ENCODE data around the gene GAREM1.

DNA sequence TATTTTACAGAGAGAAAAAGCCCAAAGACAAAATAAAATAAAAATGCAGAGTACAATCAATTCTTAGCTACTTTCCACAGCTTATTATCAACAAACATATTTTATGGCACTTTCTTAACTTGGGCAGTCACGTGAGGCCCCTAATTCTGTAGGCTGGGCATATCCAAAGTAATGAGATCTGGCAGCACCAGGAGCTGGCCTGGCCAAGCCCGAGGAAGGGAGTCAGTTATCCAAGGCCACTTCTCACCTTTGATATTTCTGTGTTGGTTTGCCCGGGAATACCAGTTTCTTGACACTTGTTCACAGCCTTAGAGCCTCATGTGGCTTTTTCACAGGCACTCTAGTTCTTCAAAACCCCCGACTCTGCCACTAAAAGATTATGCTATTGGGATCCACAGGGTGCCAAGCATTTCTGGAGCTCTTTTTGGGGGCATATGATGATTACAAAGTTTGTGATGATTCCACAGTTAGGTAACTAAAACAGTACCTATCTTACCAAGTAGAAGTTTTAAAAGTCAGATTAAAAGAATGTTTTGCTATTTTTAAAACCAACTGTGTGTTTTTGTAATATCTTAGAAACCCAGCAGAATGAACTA is 190.4 kb downstream of the GAREM1 start:
- no peak for TF ChIP-seq EZH2phosphoT487 (IDR thresholded peaks at IDR 0.05; ENCODE audit: borderline replicate concordance)
- TF ChIP-seq SP1 (IDR thresholded peaks at IDR 0.05; ENCODE audit: low read depth): no peak
- no peak for TF ChIP-seq POLR2AphosphoS5 (IDR thresholded peaks at IDR 0.05; ENCODE audit: low read depth, low read length)
- no peak for TF ChIP-seq SRF (IDR thresholded peaks at IDR 0.05; ENCODE audit: low read depth)
- TF ChIP-seq, protein P1, sequence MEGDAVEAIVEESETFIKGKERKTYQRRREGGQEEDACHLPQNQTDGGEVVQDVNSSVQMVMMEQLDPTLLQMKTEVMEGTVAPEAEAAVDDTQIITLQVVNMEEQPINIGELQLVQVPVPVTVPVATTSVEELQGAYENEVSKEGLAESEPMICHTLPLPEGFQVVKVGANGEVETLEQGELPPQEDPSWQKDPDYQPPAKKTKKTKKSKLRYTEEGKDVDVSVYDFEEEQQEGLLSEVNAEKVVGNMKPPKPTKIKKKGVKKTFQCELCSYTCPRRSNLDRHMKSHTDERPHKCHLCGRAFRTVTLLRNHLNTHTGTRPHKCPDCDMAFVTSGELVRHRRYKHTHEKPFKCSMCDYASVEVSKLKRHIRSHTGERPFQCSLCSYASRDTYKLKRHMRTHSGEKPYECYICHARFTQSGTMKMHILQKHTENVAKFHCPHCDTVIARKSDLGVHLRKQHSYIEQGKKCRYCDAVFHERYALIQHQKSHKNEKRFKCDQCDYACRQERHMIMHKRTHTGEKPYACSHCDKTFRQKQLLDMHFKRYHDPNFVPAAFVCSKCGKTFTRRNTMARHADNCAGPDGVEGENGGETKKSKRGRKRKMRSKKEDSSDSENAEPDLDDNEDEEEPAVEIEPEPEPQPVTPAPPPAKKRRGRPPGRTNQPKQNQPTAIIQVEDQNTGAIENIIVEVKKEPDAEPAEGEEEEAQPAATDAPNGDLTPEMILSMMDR (IDR thresholded peaks at IDR 0.05 in 2 of 3, conservative IDR thresholded peaks at IDR 0.05 in 1 of 3; ENCODE audit: borderline replicate concordance in 1 of 3, insufficient read depth in 1 of 3, low read depth in 2 of 3, low read length in 2 of 3): no peak
- no peak for TF ChIP-seq POLR2A (IDR thresholded peaks at IDR 0.05; ENCODE audit: borderline replicate concordance, extremely low read depth, insufficient read depth, insufficient read length)
- TF ChIP-seq EZH2 (IDR thresholded peaks at IDR 0.05): no peak
- no peak for TF ChIP-seq YY1 (IDR thresholded peaks at IDR 0.05; ENCODE audit: extremely low read depth, insufficient replicate concordance, low read depth, low read length)
- TF ChIP-seq, protein P2, sequence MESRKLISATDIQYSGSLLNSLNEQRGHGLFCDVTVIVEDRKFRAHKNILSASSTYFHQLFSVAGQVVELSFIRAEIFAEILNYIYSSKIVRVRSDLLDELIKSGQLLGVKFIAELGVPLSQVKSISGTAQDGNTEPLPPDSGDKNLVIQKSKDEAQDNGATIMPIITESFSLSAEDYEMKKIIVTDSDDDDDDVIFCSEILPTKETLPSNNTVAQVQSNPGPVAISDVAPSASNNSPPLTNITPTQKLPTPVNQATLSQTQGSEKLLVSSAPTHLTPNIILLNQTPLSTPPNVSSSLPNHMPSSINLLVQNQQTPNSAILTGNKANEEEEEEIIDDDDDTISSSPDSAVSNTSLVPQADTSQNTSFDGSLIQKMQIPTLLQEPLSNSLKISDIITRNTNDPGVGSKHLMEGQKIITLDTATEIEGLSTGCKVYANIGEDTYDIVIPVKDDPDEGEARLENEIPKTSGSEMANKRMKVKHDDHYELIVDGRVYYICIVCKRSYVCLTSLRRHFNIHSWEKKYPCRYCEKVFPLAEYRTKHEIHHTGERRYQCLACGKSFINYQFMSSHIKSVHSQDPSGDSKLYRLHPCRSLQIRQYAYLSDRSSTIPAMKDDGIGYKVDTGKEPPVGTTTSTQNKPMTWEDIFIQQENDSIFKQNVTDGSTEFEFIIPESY (IDR thresholded peaks at IDR 0.05; ENCODE audit: extremely low read depth, insufficient replicate concordance, low read length): no peak
- TF ChIP-seq, protein P3, sequence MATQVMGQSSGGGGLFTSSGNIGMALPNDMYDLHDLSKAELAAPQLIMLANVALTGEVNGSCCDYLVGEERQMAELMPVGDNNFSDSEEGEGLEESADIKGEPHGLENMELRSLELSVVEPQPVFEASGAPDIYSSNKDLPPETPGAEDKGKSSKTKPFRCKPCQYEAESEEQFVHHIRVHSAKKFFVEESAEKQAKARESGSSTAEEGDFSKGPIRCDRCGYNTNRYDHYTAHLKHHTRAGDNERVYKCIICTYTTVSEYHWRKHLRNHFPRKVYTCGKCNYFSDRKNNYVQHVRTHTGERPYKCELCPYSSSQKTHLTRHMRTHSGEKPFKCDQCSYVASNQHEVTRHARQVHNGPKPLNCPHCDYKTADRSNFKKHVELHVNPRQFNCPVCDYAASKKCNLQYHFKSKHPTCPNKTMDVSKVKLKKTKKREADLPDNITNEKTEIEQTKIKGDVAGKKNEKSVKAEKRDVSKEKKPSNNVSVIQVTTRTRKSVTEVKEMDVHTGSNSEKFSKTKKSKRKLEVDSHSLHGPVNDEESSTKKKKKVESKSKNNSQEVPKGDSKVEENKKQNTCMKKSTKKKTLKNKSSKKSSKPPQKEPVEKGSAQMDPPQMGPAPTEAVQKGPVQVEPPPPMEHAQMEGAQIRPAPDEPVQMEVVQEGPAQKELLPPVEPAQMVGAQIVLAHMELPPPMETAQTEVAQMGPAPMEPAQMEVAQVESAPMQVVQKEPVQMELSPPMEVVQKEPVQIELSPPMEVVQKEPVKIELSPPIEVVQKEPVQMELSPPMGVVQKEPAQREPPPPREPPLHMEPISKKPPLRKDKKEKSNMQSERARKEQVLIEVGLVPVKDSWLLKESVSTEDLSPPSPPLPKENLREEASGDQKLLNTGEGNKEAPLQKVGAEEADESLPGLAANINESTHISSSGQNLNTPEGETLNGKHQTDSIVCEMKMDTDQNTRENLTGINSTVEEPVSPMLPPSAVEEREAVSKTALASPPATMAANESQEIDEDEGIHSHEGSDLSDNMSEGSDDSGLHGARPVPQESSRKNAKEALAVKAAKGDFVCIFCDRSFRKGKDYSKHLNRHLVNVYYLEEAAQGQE (IDR thresholded peaks at IDR 0.05; ENCODE audit: low read depth): no peak
- TF ChIP-seq, protein P4, sequence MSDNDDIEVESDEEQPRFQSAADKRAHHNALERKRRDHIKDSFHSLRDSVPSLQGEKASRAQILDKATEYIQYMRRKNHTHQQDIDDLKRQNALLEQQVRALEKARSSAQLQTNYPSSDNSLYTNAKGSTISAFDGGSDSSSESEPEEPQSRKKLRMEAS (IDR thresholded peaks at IDR 0.05): no peak
- no peak for TF ChIP-seq SIN3A (IDR thresholded peaks at IDR 0.05; ENCODE audit: low read depth)
- TF ChIP-seq, protein P5, sequence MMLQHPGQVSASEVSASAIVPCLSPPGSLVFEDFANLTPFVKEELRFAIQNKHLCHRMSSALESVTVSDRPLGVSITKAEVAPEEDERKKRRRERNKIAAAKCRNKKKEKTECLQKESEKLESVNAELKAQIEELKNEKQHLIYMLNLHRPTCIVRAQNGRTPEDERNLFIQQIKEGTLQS (IDR thresholded peaks at IDR 0.05): no peak

Data from HCT116 (cell line).